ENCODE measurements around the gene SEC63. TPM values are rescaled to one million over a fixed set of nuclear protein-coding genes. Genes with fewer than 3 reads are reported as not detected.
"Not testable (repeated sequence)": the region's sequence is repeated elsewhere in the genome, so short reads cannot be mapped to it uniquely, and the experiment has no call there.

Gene SEC63
- total RNA-seq, 2 donors from 2014 or later = 73.4 to 97.9 TPM

GRCh38 chr6:107965746-107966145 is 7.7 kb upstream of the SEC63 start:
- H3K27me3 ChIP-seq = no peaks in the 10 kb centered on the region
- TF ChIP-seq POLR2A (IDR thresholded peaks at IDR 0.05) (no peak), CTCF (IDR thresholded peaks at IDR 0.05) (no peak)
- 86 to 87% methylated on average over 4 of the region's 4 CpGs for WGBS, 2 donors
- no peak for DNase-seq
- H3K27ac ChIP-seq = no peak overlapping the region
- H3K9me3 ChIP-seq = no peaks in the 10 kb centered on the region
- no peak for ATAC-seq
- H3K4me1 ChIP-seq = peaks cover 6% of the 10 kb centered on the region
- H3K4me3 ChIP-seq = no peak overlapping the region
- H3K36me3 ChIP-seq (replicated peaks in 1 of 2; ENCODE audit: insufficient read depth in 1 of 2, low read depth in 2 of 2) = no peaks in the 10 kb centered on the region
- intact Hi-C loops (cut with DNase I) = no loop called here

- H3K4me1 ChIP-seq = peaks cover 14% of the 10 kb centered on the region
- no peak overlapping the region for H3K4me3 ChIP-seq
- no peaks in the 10 kb centered on the region for H3K27me3 ChIP-seq
- H3K9me3 ChIP-seq = no peaks in the 10 kb centered on the region
- ATAC-seq (no peak), DNase-seq (no peak)
- no peaks in the 10 kb centered on the region for H3K36me3 ChIP-seq (replicated peaks in 1 of 2; ENCODE audit: insufficient read depth in 1 of 2, low read depth in 2 of 2)
- TF ChIP-seq CTCF (IDR thresholded peaks at IDR 0.05) = no peak
- no peak for TF ChIP-seq POLR2A (IDR thresholded peaks at IDR 0.05)
- intact Hi-C loops (cut with DNase I) = no loop called here
- no peak overlapping the region for H3K27ac ChIP-seq
- WGBS, 2 donors = 91 to 92% methylated on average over 2 of the region's 2 CpGs
These were observed 4.7 kb upstream of the SEC63 start for GRCh38 chr6:107962723-107963122.

- Histone ChIP-seq H3K9me3 (no peaks in the 10 kb centered on the region), H3K27ac (no peak overlapping the region), H3K36me3 (replicated peaks in 1 of 2; ENCODE audit: insufficient read depth in 1 of 2, low read depth in 2 of 2) (no peaks in the 10 kb centered on the region), H3K27me3 (no peaks in the 10 kb centered on the region), H3K4me1 (peaks cover 20% of the 10 kb centered on the region), H3K4me3 (no peak overlapping the region)
- DNase-seq = no peak
- intact Hi-C loops (cut with DNase I) = no loop called here
- no peak for ATAC-seq
- WGBS, 2 donors = 58 to 61% methylated on average over 3 to 10 of the region's 10 CpGs
- TF ChIP-seq CTCF (IDR thresholded peaks at IDR 0.05) (no peak), POLR2A (IDR thresholded peaks at IDR 0.05) (no peak)
These were observed 1.4 kb upstream of the SEC63 start for GRCh38 chr6:107959392-107959791.

GRCh38 chr6:107958689-107959362 is 818 bp upstream of the SEC63 start:
- Histone ChIP-seq H3K4me1 (peaks cover 20% of the 10 kb centered on the region), H3K4me3 (peak overlapping the region in 1 of 2 donors; percentile 25), H3K27ac (peak overlapping the region; percentile 30 to 95 (median 74))
- intact Hi-C loops (cut with DNase I); DNase-seq; H3K27me3 ChIP-seq; H3K9me3 ChIP-seq; H3K36me3 ChIP-seq (replicated peaks in 1 of 2; ENCODE audit: insufficient read depth in 1 of 2, low read depth in 2 of 2); ATAC-seq: not testable (repeated sequence)
- 72 to 76% methylated on average over 25 to 27 of the region's 27 CpGs for WGBS, 2 donors

- DNase-seq (peak; percentile 56 to 76 (median 62)), ATAC-seq (peak; percentile 33)
- Histone ChIP-seq H3K4me3 (peak overlapping the region; percentile 66 to 91), H3K27ac (peak overlapping the region; percentile 92 to 98 (median 94)), H3K4me1 (peaks cover 29% of the 10 kb centered on the region), H3K36me3 (replicated peaks in 1 of 2; ENCODE audit: insufficient read depth in 1 of 2, low read depth in 2 of 2) (no peaks in the 10 kb centered on the region), H3K9me3 (no peaks in the 10 kb centered on the region), H3K27me3 (no peaks in the 10 kb centered on the region)
- 0% methylated on average over 23 to 43 of the region's 43 CpGs for WGBS, 2 donors
- TF ChIP-seq POLR2A (IDR thresholded peaks at IDR 0.05) (no peak), CTCF (IDR thresholded peaks at IDR 0.05) (no peak)
- intact Hi-C loops (cut with DNase I) = no loop called here
These were observed 600 bp downstream of the SEC63 start for GRCh38 chr6:107957308-107957908.
